Brain microvascular endothelial cell (primary cell): Measurements from ENCODE around the gene TADA2B.

Experiments used
- DNase-seq: peaks from one replicate; pipeline ENCODE4 v3.0.0-alpha.2; 2020
- H3K27ac ChIP-seq: fragments of 250-450 bp; sonication (Bioruptor Pico); 2 replicates; pipeline ENCODE4 v1.5.1; 2020; ENCODE audit warnings: mild to moderate bottlenecking, moderate library complexity
- H3K27me3 ChIP-seq: fragments of 250-450 bp; sonication (Bioruptor Pico); replicated peaks from 2 replicates; pipeline ENCODE4 v1.5.1; 2020; ENCODE audit warnings: mild to moderate bottlenecking
- H3K36me3 ChIP-seq: fragments of 250-450 bp; sonication (Bioruptor Pico); replicated peaks from 2 replicates; pipeline ENCODE4 v1.5.1; 2020; ENCODE audit warnings: mild to moderate bottlenecking
- H3K4me3 ChIP-seq: 2 replicates; pipeline ENCODE4 v1.5.1; 2011; ENCODE audit warnings: low read depth, mild to moderate bottlenecking, control low read depth, low read length, moderate library complexity
- in situ Hi-C: cut with HindIII; loops from 2 replicates; pipeline ENCODE4 v1.10.0; 2017; ENCODE audit warnings: low sequenced_read_pairs, low pct_ligation_motif_present
- TF ChIP-seq, protein P1 (sequence below): IDR thresholded peaks from 2 replicates; pipeline ENCODE4 v1.5.1; 2011; ENCODE audit warnings: low read depth, mild to moderate bottlenecking, moderate library complexity, low read length, control low read depth, inconsistent platforms; ENCODE audit errors: missing control alignments

The TADA2B gene

DNA sequence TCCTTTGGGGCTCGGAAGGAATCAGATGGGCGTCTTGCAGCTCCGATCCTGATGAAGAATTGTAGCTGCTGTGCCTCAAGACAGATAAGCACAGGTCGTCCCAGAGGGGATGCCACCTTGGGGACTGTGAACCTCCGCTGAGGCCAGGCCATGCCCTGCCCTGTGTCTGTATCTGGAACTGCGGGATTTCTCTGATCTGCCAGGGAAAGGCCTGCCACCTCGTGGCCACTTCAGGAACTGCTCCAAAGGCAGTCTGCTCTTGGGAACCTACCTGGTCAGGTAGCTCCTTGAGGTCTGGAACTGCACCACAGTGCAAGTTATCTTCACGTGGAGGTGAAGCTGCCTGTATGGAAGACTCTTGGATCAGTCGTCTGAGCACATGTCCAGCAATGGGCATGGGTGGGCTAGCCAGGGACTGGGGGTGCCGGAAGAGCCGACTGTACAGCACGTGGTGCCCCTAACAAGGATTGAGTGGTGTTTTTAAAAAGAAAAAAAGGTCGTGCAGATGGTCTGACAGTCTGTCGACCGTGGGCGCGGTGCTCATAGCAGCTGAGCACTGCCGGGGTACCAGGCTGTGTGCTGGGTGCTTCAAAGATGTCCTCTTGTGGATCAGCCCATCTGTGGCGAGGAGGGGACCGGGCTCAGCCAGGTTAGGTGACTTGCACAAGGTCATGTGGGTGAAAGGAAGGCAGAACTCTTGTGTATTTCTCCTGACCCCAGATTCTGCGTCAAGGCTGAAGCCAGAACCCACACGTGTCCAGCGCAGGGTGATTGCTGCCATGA, 27.7 kb downstream of the TADA2B start:
- H3K4me3 ChIP-seq = no peak overlapping the region
- peak; percentile 52 for DNase-seq
- no peaks in the 10 kb centered on the region for H3K27me3 ChIP-seq
- TF ChIP-seq, protein P1, sequence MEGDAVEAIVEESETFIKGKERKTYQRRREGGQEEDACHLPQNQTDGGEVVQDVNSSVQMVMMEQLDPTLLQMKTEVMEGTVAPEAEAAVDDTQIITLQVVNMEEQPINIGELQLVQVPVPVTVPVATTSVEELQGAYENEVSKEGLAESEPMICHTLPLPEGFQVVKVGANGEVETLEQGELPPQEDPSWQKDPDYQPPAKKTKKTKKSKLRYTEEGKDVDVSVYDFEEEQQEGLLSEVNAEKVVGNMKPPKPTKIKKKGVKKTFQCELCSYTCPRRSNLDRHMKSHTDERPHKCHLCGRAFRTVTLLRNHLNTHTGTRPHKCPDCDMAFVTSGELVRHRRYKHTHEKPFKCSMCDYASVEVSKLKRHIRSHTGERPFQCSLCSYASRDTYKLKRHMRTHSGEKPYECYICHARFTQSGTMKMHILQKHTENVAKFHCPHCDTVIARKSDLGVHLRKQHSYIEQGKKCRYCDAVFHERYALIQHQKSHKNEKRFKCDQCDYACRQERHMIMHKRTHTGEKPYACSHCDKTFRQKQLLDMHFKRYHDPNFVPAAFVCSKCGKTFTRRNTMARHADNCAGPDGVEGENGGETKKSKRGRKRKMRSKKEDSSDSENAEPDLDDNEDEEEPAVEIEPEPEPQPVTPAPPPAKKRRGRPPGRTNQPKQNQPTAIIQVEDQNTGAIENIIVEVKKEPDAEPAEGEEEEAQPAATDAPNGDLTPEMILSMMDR = peak; percentile 100
- H3K36me3 ChIP-seq = no peaks in the 10 kb centered on the region
- H3K27ac ChIP-seq = no peak overlapping the region
- in situ Hi-C loops = no loop called here

DNA sequence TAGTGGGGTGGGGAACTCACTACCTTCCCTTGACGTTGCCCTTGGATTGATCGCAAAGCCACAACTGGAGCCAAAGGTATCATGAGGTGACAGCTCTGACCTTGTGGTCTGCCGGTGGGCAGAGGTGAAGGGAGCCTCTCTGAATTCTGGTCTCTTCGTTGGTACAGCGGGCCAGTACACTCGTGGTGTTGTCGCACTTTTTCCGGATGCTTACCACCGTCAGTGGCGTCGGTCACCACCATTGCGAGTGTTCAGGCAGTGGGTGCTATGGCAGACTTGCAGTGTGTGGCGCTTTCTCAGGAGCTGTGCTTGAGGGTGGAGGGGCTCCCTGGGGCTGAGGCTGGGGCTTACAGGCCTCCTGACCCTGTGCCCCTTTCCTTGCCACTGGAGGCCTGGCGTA, 29.9 kb downstream of the TADA2B start:
- Histone ChIP-seq H3K27ac (no peak overlapping the region), H3K27me3 (no peaks in the 10 kb centered on the region), H3K4me3 (no peak overlapping the region), H3K36me3 (no peaks in the 10 kb centered on the region)
- TF ChIP-seq, protein P1 = no peak
- in situ Hi-C loops = no loop called here
- no peak for DNase-seq

DNA sequence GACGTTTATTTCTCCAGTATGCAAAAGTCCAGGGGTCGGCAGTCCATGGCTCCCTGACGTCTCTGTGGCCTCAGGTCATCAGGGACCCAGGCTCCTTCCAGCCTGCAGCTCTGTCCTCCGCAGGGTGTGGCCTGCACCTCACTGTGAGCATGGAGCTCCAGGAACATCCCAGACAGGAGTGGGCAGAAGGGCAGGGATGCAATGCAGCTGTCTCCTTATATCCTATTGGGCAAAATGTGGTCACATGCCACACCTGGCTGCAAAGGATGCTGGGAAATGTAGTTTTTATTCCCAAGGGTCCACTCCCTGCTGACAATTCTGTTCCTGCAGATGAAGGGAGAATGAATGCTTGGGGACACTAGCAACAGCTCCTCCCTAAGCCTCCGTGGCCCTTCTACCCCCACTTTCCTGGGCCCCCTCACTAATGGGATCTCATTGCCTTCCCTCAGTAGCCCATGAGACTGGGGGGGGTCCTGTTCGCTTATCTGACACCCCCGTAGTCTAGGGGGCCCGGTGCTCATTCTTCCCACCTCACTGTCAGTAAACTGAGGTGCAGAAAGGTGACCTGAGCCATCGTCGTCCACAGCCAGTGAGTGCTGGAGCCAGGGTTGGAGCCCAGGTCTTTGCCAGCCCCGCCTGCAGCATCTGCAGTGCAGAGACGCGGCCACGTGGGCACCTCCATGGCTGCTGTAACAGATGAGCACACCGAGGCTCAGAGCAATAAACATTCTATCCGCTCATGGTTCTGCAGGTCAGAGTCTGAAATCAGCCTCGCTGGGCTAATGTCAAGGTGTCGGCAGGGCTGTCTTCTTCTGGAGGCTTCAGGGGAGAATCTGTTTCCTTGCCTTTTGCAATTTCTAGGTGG, 30.6 kb downstream of the TADA2B start:
- H3K27ac ChIP-seq = no peak overlapping the region
- H3K27me3 ChIP-seq = no peaks in the 10 kb centered on the region
- in situ Hi-C loops = no loop called here
- H3K36me3 ChIP-seq = no peaks in the 10 kb centered on the region
- no peak overlapping the region for H3K4me3 ChIP-seq
- TF ChIP-seq, protein P1 = no peak
- peak; percentile 62 for DNase-seq

DNA sequence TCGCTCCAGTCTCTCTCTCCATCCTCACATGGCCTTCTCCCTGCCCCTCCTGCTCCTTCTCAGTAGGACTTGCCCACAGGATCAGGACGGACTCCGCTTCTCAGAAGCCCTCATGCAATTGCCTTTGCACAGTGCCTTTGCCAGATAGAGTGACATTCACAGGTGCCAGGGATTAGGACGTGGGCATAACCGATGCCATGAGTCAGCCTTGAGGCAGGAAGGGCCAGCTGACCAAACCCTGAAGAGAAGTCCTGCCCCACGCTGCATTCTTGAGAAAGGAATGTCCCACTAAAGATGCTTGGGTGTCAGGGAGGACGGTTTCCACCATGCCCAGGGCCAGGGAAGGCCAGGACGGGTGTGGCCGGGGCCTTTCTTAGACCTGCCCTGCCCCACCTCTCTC, 31.3 kb downstream of the TADA2B start:
- H3K27me3 ChIP-seq = no peaks in the 10 kb centered on the region
- TF ChIP-seq, protein P1 = no peak
- no peaks in the 10 kb centered on the region for H3K36me3 ChIP-seq
- in situ Hi-C loops = no loop called here
- H3K27ac ChIP-seq = no peak overlapping the region
- no peak overlapping the region for H3K4me3 ChIP-seq
- no peak for DNase-seq

DNA sequence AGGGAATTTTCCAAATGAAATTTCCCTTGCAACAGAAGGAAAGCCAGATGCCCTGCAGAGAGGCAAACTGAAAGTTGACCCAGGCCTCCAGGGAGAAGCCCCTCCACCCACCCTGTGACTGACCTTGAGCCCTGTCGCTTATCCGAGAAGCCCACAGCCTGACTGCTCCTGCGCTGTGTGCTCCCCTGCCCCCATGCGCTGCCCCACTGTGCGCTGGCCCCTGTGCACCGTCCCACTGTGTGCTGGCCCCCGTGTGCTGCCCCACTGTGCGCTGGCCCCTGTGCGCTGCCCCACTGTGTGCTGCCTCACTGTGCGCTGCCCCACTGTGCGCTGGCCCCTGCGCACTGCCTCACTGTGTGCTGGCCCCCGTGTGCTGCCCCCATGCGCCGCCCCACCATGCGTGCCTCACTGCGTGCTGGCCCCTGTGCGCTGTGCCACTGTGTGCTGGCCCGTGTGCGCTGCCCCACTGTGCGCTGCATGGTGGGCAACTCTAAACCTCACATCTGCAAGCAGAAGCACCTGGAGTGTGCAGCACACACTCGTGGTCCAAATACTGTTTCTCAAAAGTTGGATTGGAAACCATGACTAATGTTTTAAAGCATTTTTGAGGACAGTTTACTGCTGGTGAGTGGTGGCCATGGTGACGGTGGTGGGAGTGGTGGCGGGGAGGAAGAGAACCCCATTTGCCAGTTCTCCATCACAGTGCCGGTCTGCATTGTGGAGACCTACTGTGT, 33.0 kb downstream of the TADA2B start:
- TF ChIP-seq, protein P1 = no peak
- no peak for DNase-seq
- Histone ChIP-seq H3K27ac (no peak overlapping the region), H3K36me3 (no peaks in the 10 kb centered on the region), H3K4me3 (no peak overlapping the region), H3K27me3 (no peaks in the 10 kb centered on the region)
- in situ Hi-C loops = no loop called here
